Measurements from ENCODE around the gene KRT37. TPM values are rescaled to one million over a fixed set of nuclear protein-coding genes. Genes with fewer than 3 reads are reported as not detected.
"Not testable (repeated sequence)": the region's sequence is repeated elsewhere in the genome, so short reads cannot be mapped to it uniquely, and the experiment has no call there.

The KRT37 gene
- total and polyA plus RNA-seq, 3 donors from 2014 or later: not detected

- no peak within 1 kb of the TSS for H3K4me3 ChIP-seq
- TF ChIP-seq, protein P1, sequence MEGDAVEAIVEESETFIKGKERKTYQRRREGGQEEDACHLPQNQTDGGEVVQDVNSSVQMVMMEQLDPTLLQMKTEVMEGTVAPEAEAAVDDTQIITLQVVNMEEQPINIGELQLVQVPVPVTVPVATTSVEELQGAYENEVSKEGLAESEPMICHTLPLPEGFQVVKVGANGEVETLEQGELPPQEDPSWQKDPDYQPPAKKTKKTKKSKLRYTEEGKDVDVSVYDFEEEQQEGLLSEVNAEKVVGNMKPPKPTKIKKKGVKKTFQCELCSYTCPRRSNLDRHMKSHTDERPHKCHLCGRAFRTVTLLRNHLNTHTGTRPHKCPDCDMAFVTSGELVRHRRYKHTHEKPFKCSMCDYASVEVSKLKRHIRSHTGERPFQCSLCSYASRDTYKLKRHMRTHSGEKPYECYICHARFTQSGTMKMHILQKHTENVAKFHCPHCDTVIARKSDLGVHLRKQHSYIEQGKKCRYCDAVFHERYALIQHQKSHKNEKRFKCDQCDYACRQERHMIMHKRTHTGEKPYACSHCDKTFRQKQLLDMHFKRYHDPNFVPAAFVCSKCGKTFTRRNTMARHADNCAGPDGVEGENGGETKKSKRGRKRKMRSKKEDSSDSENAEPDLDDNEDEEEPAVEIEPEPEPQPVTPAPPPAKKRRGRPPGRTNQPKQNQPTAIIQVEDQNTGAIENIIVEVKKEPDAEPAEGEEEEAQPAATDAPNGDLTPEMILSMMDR (IDR thresholded peaks at IDR 0.05): no peak
- TF ChIP-seq POLR2A (IDR thresholded peaks at IDR 0.05): no peak
- H3K9me3 ChIP-seq: no peaks in the 10 kb centered on the region
- no peaks in the 10 kb centered on the region for H3K36me3 ChIP-seq (ENCODE audit: low read depth, missing control alignments)
- DNase-seq: no peak
- intact Hi-C loops (cut with DNase I; ENCODE audit: low total_unique reads): no loop called here
- no peaks in the 10 kb centered on the region for H3K27me3 ChIP-seq
- no peak within 1 kb of the TSS for H3K27ac ChIP-seq
- H3K4me1 ChIP-seq: peaks cover 9% of the 10 kb centered on the region
- 79 to 91% methylated on average over 7 to 16 of the region's 16 CpGs for WGBS, 2 donors
Measured at GRCh38 chr17:41396996-41397660, 27.3 kb downstream of the KRT37 start, which contains the start of gene KRT31. Gene KRT31 (minus strand): TSS chr17:41397608. CDS start chr17:41397539, 69 bp downstream.

DNA sequence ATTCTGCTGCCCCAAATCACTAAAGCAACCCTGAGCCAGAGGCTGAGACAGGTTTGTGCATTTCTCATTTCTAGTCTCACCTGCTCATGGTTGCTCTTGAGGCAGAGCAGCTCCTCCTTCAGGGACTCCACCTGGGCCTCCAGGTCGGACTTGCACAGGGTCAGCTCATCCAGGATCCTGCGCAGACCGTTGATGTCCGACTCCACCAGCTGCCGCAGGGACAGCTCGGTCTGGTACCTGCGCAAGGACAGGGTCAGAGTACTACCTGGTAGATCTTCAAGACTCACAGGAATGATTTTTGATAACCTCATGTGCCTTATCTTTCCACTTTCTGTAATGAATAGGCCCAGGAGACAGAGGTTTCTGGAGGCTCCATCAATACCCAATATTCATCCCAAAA is 28.0 kb downstream of the KRT37 start:
- 78 to 97% methylated on average over 7 of the region's 7 CpGs for WGBS, 2 donors
- no peak for DNase-seq
- Histone ChIP-seq H3K27ac (no peak overlapping the region), H3K9me3 (no peaks in the 10 kb centered on the region), H3K36me3 (ENCODE audit: low read depth, missing control alignments) (no peaks in the 10 kb centered on the region), H3K4me1 (peaks cover 9% of the 10 kb centered on the region), H3K4me3 (no peak overlapping the region), H3K27me3 (no peaks in the 10 kb centered on the region)
- intact Hi-C loops (cut with DNase I; ENCODE audit: low total_unique reads): no loop called here
- TF ChIP-seq, protein P1 (IDR thresholded peaks at IDR 0.05): no peak
- no peak for TF ChIP-seq POLR2A (IDR thresholded peaks at IDR 0.05)

DNA sequence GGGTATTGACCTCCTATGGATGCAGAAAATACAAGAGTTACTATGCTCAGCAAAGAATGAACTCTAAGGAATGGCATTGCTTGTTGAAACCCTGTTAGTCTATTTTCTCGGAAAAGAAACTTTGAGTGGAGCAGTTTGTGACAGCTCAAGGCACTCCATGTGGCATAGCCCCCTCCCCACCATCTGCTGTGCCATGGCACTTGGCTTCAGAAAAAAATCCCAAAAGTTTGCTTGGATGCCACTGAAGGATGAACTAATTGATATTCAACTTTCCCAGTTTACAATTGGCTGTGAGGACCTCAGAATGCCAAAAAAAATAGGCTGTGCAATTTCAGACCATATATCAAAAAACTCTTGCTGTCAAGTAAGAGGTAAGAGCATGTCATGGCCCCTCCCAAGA is 28.8 kb downstream of the KRT37 start:
- WGBS, 2 donors: 100% methylated on average over 1 of the region's 1 CpG
- Histone ChIP-seq H3K27me3 (no peaks in the 10 kb centered on the region), H3K27ac (no peak overlapping the region), H3K36me3 (ENCODE audit: low read depth, missing control alignments) (no peaks in the 10 kb centered on the region), H3K9me3 (no peaks in the 10 kb centered on the region), H3K4me1 (peaks cover 9% of the 10 kb centered on the region), H3K4me3 (no peak overlapping the region)
- no peak for DNase-seq
- intact Hi-C loops (cut with DNase I; ENCODE audit: low total_unique reads): no loop called here
- TF ChIP-seq, protein P1 (IDR thresholded peaks at IDR 0.05): no peak
- TF ChIP-seq POLR2A (IDR thresholded peaks at IDR 0.05): no peak

DNA sequence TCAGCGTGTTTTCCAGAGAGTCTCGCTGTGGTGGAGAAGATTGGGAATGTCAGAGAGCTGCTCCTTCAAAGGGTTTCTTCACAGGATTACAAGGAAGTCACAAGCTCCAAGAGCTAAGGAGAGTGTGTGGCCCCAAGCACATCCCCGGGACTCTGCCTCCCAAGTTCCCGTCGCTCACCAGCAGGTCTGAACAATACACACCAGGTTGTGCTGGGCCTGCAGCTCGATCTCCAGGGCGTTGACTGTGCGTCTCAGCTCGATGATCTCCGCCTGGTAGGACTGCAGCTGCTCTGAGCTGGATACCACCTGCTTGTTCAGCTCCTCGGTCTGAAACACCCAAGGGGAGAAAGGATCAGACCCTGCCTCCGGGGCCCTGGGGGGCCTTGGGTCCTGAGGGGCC is 29.3 kb downstream of the KRT37 start:
- H3K4me1 ChIP-seq; H3K27me3 ChIP-seq; H3K27ac ChIP-seq; H3K4me3 ChIP-seq; intact Hi-C loops (cut with DNase I; ENCODE audit: low total_unique reads); H3K36me3 ChIP-seq (ENCODE audit: low read depth, missing control alignments); H3K9me3 ChIP-seq; DNase-seq: not testable (repeated sequence)
- 92 to 93% methylated on average over 6 to 12 of the region's 12 CpGs for WGBS, 2 donors

GRCh38 chr17:41394254-41394996 is 30.0 kb downstream of the KRT37 start:
- H3K4me1 ChIP-seq: peaks cover 9% of the 10 kb centered on the region
- no peaks in the 10 kb centered on the region for H3K36me3 ChIP-seq (ENCODE audit: low read depth, missing control alignments)
- TF ChIP-seq POLR2A (IDR thresholded peaks at IDR 0.05): no peak
- TF ChIP-seq, protein P1 (IDR thresholded peaks at IDR 0.05): no peak
- WGBS, 2 donors: 87 to 94% methylated on average over 10 of the region's 10 CpGs
- H3K9me3 ChIP-seq: no peaks in the 10 kb centered on the region
- H3K4me3 ChIP-seq: no peak overlapping the region
- H3K27me3 ChIP-seq: no peaks in the 10 kb centered on the region
- intact Hi-C loops (cut with DNase I; ENCODE audit: low total_unique reads): no loop called here
- no peak for DNase-seq
- H3K27ac ChIP-seq: no peak overlapping the region

Data from testis (tissue), 3 donors.